ENCODE results near the gene TXNDC12.

TXNDC12 gene

DNA sequence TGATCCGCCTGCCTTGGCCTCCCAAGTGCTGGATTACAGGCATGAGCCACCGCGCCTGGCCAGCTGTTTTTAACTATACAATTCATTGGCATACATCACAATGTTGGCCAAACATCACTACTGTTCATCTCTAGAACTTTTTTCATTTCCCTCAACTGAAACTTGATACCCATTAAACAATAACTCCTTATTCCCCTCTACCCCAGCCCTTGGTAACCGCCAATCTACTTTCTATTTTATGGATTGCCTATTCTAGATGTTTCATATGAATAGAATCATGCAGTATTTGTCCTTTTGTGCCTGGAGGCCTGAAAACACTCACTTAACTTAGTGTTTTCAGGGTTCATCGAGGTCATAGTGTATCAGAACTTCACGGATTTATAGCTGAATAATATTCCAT lies 17.3 kb upstream of the TXNDC12 start:
- no peak for DNase-seq (ENCODE audit: low read depth, low spot score)
- Histone ChIP-seq H3K36me3 (ENCODE audit: insufficient read depth, low read length) (peaks cover 59% of the 10 kb centered on the region), H3K4me3 (no peak overlapping the region), H3K27ac (no peak overlapping the region), H3K9ac (ENCODE audit: insufficient read length) (no peak overlapping the region), H3K9me3 (ENCODE audit: low read depth, low read length) (no peaks in the 10 kb centered on the region)
- TF ChIP-seq EZH2 (IDR thresholded peaks at IDR 0.05), result no peak
- TF ChIP-seq POLR2AphosphoS5 (IDR thresholded peaks at IDR 0.05; ENCODE audit: borderline replicate concordance, low read depth, low read length), result no peak
- TF ChIP-seq FOXP2 (optimal IDR thresholded peaks at IDR 0.05; ENCODE audit: control extremely low read depth, extremely low read length, insufficient read depth), result no peak

DNA sequence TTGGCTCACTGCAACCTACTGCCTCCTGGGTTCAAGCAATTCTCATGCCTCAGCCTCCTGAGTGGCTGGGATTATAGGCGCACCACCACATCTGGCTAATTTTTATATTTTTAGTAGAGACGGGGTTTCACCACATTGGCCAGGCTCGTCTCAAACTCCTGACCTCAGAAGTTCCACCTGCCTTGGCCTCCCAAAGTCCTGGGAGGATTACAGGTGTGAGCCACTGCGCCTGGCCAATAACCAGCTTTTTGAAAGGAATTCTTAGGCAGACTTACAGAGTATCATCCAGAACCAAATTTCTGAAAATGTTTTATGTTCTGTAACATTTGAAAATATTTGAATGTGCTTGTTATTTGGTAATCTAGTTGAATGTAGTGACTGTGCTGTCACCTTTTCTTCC lies 15.7 kb upstream of the TXNDC12 start:
- Histone ChIP-seq H3K4me3 (no peak overlapping the region), H3K36me3 (ENCODE audit: insufficient read depth, low read length) (peaks cover 63% of the 10 kb centered on the region), H3K9me3 (ENCODE audit: low read depth, low read length) (no peaks in the 10 kb centered on the region), H3K9ac (ENCODE audit: insufficient read length) (no peak overlapping the region), H3K27ac (0 out of 2 replicates have a peak overlapping the region, but pooled peaks have one; percentile 5)
- no peak for DNase-seq (ENCODE audit: low read depth, low spot score)
- TF ChIP-seq POLR2AphosphoS5 (IDR thresholded peaks at IDR 0.05; ENCODE audit: borderline replicate concordance, low read depth, low read length), result no peak
- no peak for TF ChIP-seq FOXP2 (optimal IDR thresholded peaks at IDR 0.05; ENCODE audit: control extremely low read depth, extremely low read length, insufficient read depth)
- TF ChIP-seq EZH2 (IDR thresholded peaks at IDR 0.05), result no peak

GRCh38 chr1:52063192-52063591 lies 8.2 kb upstream of the TXNDC12 start:
- H3K27ac ChIP-seq, result no peak overlapping the region
- no peak overlapping the region for H3K9ac ChIP-seq (ENCODE audit: insufficient read length)
- H3K9me3 ChIP-seq (ENCODE audit: low read depth, low read length), result no peaks in the 10 kb centered on the region
- no peak for TF ChIP-seq POLR2AphosphoS5 (IDR thresholded peaks at IDR 0.05; ENCODE audit: borderline replicate concordance, low read depth, low read length)
- no peak for TF ChIP-seq EZH2 (IDR thresholded peaks at IDR 0.05)
- no peak overlapping the region for H3K4me3 ChIP-seq
- DNase-seq (ENCODE audit: low read depth, low spot score), result no peak
- H3K36me3 ChIP-seq (ENCODE audit: insufficient read depth, low read length), result peaks cover 87% of the 10 kb centered on the region

- DNase-seq (ENCODE audit: low read depth, low spot score), result no peak
- H3K9ac ChIP-seq (ENCODE audit: insufficient read length), result no peak overlapping the region
- H3K27ac ChIP-seq, result no peak overlapping the region
- H3K36me3 ChIP-seq (ENCODE audit: insufficient read depth, low read length), result peaks cover 65% of the 10 kb centered on the region
- no peaks in the 10 kb centered on the region for H3K9me3 ChIP-seq (ENCODE audit: low read depth, low read length)
- no peak overlapping the region for H3K4me3 ChIP-seq
- TF ChIP-seq EZH2 (IDR thresholded peaks at IDR 0.05) (no peak), FOXP2 (optimal IDR thresholded peaks at IDR 0.05; ENCODE audit: control extremely low read depth, extremely low read length, insufficient read depth) (no peak), POLR2AphosphoS5 (IDR thresholded peaks at IDR 0.05; ENCODE audit: borderline replicate concordance, low read depth, low read length) (no peak)
Observed at GRCh38 chr1:52060822-52061221, 5.8 kb upstream of the TXNDC12 start.

- DNase-seq (ENCODE audit: low read depth, low spot score), result no peak
- Histone ChIP-seq H3K27ac (no peak overlapping the region; the same call in 1 of the 2 replicates), H3K36me3 (ENCODE audit: insufficient read depth, low read length) (peaks cover 55% of the 10 kb centered on the region), H3K4me3 (no peak overlapping the region), H3K9ac (ENCODE audit: insufficient read length) (no peak overlapping the region), H3K9me3 (ENCODE audit: low read depth, low read length) (no peaks in the 10 kb centered on the region)
- TF ChIP-seq EZH2 (IDR thresholded peaks at IDR 0.05) (no peak), POLR2AphosphoS5 (IDR thresholded peaks at IDR 0.05; ENCODE audit: borderline replicate concordance, low read depth, low read length) (no peak), FOXP2 (optimal IDR thresholded peaks at IDR 0.05; ENCODE audit: control extremely low read depth, extremely low read length, insufficient read depth) (no peak)
Observed at GRCh38 chr1:52059888-52060287, 4.9 kb upstream of the TXNDC12 start.

DNA sequence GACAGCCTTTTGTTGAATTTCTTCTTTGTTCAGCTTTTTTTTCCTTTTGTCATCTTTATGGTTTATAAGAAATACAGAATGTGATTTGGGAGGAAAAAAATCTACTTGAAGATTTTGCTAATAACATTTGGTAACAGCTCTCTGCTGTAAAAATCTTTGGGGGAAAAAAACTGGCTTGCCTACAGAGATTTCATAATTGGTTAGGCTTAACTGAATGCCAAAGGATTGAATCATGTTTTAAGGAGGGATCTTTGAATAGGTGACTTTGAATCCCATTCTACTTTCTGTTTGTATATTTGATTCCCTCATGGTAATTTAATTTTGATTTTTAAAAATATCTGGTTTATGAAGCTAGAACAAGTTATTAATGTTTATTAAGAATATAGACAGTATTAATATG lies 4.3 kb upstream of the TXNDC12 start:
- Histone ChIP-seq H3K9ac (ENCODE audit: insufficient read length) (peak overlapping the region; percentile 41), H3K4me3 (peak overlapping the region; percentile 52), H3K36me3 (ENCODE audit: insufficient read depth, low read length) (peaks cover 50% of the 10 kb centered on the region), H3K9me3 (ENCODE audit: low read depth, low read length) (no peaks in the 10 kb centered on the region), H3K27ac (peak overlapping the region; percentile 69)
- DNase-seq (ENCODE audit: low read depth, low spot score), result no peak
- no peak for TF ChIP-seq FOXP2 (optimal IDR thresholded peaks at IDR 0.05; ENCODE audit: control extremely low read depth, extremely low read length, insufficient read depth)
- no peak for TF ChIP-seq POLR2AphosphoS5 (IDR thresholded peaks at IDR 0.05; ENCODE audit: borderline replicate concordance, low read depth, low read length)
- TF ChIP-seq EZH2 (IDR thresholded peaks at IDR 0.05), result no peak

DNA sequence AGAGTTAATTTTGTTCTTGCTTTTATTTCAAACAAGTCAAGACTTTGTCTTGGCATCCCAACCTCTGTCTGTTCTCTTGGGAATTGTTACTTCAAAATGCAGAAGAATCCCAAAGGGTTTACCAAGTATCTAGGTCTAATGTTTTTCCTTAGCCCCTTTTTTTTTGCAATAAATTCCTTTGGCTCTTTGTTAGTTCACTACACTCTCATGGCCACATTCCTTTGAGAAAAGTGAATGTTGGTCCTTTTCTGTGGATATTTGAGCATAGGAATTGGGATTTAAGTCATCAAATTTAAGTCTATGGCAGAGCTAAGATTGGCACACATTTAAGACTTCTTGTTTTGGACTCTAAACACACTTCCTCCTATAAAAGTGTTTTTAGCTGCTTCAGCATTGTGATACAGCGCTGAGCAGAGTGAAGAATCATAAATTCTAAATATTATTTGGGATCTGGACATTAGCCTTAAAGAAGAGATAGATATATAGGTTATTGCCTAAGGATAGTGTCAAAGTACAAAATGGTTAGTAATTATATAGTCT lies 3.0 kb upstream of the TXNDC12 start:
- Histone ChIP-seq H3K36me3 (ENCODE audit: insufficient read depth, low read length) (peaks cover 37% of the 10 kb centered on the region), H3K9ac (ENCODE audit: insufficient read length) (peak overlapping the region; percentile 96), H3K9me3 (ENCODE audit: low read depth, low read length) (no peaks in the 10 kb centered on the region), H3K4me3 (peak overlapping the region; percentile 93), H3K27ac (peak overlapping the region; percentile 97)
- no peak for DNase-seq (ENCODE audit: low read depth, low spot score)
- TF ChIP-seq EZH2 (IDR thresholded peaks at IDR 0.05), result no peak
- no peak for TF ChIP-seq POLR2AphosphoS5 (IDR thresholded peaks at IDR 0.05; ENCODE audit: borderline replicate concordance, low read depth, low read length)
- TF ChIP-seq FOXP2 (optimal IDR thresholded peaks at IDR 0.05; ENCODE audit: control extremely low read depth, extremely low read length, insufficient read depth), result no peak

GRCh38 chr1:52057255-52057654 lies 2.3 kb upstream of the TXNDC12 start:
- H3K4me3 ChIP-seq, result peak overlapping the region; percentile 93
- H3K36me3 ChIP-seq (ENCODE audit: insufficient read depth, low read length), result peaks cover 36% of the 10 kb centered on the region
- TF ChIP-seq POLR2AphosphoS5 (IDR thresholded peaks at IDR 0.05; ENCODE audit: borderline replicate concordance, low read depth, low read length), result no peak
- no peak for TF ChIP-seq FOXP2 (optimal IDR thresholded peaks at IDR 0.05; ENCODE audit: control extremely low read depth, extremely low read length, insufficient read depth)
- TF ChIP-seq EZH2 (IDR thresholded peaks at IDR 0.05), result no peak
- H3K9ac ChIP-seq (ENCODE audit: insufficient read length), result peak overlapping the region; percentile 96
- no peaks in the 10 kb centered on the region for H3K9me3 ChIP-seq (ENCODE audit: low read depth, low read length)
- peak overlapping the region; percentile 97 for H3K27ac ChIP-seq
- DNase-seq (ENCODE audit: low read depth, low spot score), result no peak

- H3K36me3 ChIP-seq (ENCODE audit: insufficient read depth, low read length), result peaks cover 40% of the 10 kb centered on the region
- no peak for TF ChIP-seq POLR2AphosphoS5 (IDR thresholded peaks at IDR 0.05; ENCODE audit: borderline replicate concordance, low read depth, low read length)
- TF ChIP-seq EZH2 (IDR thresholded peaks at IDR 0.05), result no peak
- peak overlapping the region; percentile 96 for H3K9ac ChIP-seq (ENCODE audit: insufficient read length)
- peak overlapping the region; percentile 97 for H3K27ac ChIP-seq
- no peak for DNase-seq (ENCODE audit: low read depth, low spot score)
- H3K9me3 ChIP-seq (ENCODE audit: low read depth, low read length), result no peaks in the 10 kb centered on the region
- H3K4me3 ChIP-seq, result peak overlapping the region; percentile 93
Observed at GRCh38 chr1:52056937-52057231, 1.9 kb upstream of the TXNDC12 start.

All from SK-N-MC (cell line).